Measurements from ENCODE around the gene THSD4. TPM values are rescaled to one million over a fixed set of nuclear protein-coding genes. Genes with fewer than 3 reads are reported as not detected.

THSD4 gene
- total and polyA plus RNA-seq, 5 donors from 2014 or later, result not detected

DNA sequence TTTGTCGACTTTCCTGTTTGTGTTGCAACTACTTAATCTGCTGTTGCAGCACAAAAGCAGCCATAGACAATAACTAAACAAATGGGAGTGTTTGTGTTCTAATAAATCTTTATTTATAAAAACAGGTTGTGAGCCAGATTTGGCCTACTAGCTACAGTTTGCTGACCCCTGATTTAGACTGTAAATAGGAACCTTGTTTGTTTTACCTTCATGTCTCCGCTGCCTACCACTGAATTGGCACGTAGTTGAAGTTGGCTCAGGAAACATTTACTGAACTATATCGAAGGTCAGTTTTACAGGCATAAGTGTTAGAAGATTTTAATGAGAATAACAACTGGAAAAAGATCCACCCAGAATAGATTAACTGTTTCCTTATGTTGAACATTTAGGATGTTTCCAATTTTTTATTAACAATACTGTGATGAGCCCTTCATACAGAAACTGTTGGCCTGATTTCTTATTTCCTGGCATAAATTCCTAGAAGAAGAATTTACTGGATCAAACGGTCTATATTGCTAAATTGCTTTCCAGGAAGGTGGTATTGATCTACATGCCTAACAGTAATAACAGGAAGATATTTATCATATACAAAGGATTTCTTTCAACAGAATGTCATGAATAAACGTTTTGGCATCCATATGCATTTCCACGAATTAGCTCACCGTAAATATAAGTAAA lies 538.9 kb downstream of the THSD4 start:
- Histone ChIP-seq H3K4me3 (ENCODE audit: low read depth, low read length) (no peak overlapping the region), H3K4me1 (ENCODE audit: control insufficient read depth, insufficient read depth, low read length, poor library complexity, severe bottlenecking) (no peaks in the 10 kb centered on the region), H3K27ac (ENCODE audit: insufficient read depth, low read length, poor library complexity, severe bottlenecking) (no peak overlapping the region), H3K9me3 (ENCODE audit: control insufficient read depth in 2 of 2, low read length in 2 of 2) (no peaks in the 10 kb centered on the region), H3K36me3 (ENCODE audit: control insufficient read depth, insufficient read depth, low read length) (no peaks in the 10 kb centered on the region), H3K27me3 (ENCODE audit: control insufficient read depth, insufficient read depth, low read length) (no peaks in the 10 kb centered on the region)
- H3K4me3 Mint-ChIP-seq, result no peak overlapping the region
- H3K9me3 Mint-ChIP-seq, result no peaks in the 10 kb centered on the region
- H3K4me1 Mint-ChIP-seq, result peaks cover 0 to 4% (median 2%) of the 10 kb centered on the region in 4 donors
- H3K36me3 Mint-ChIP-seq, result no peaks in the 10 kb centered on the region
- no peak for ATAC-seq (ENCODE audit: low read depth in 2 of 2)
- DNase-seq, result no peak
- peaks cover 4% of the 10 kb centered on the region for H3K27me3 Mint-ChIP-seq
- H3K27ac Mint-ChIP-seq, result no peak overlapping the region

DNA sequence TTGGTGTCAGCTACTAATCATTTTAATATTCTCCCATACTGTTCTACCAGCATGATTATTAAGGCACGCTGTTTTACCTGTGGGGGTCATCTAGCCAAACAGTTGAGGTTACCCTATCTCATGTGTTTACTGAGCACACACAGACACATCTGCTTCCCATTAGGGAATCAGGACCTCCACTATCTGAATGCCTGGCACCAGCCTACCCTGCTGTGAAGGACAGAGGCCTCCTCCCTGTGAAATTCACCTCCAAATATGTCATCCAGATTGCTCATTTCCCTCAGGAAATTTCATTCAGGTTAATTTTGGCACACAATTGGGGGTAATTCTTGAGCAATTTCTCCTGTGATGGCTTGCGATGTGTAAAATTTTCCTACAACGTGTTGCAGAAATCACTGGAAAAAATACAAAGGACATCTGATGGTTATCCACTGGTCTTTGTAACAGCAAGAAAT lies 539.5 kb downstream of the THSD4 start:
- Histone ChIP-seq H3K4me1 (ENCODE audit: control insufficient read depth, insufficient read depth, low read length, poor library complexity, severe bottlenecking) (no peaks in the 10 kb centered on the region), H3K9me3 (ENCODE audit: control insufficient read depth in 2 of 2, low read length in 2 of 2) (no peaks in the 10 kb centered on the region), H3K27me3 (ENCODE audit: control insufficient read depth, insufficient read depth, low read length) (no peaks in the 10 kb centered on the region), H3K27ac (ENCODE audit: insufficient read depth, low read length, poor library complexity, severe bottlenecking) (no peak overlapping the region), H3K36me3 (ENCODE audit: control insufficient read depth, insufficient read depth, low read length) (no peaks in the 10 kb centered on the region), H3K4me3 (ENCODE audit: low read depth, low read length) (no peak overlapping the region)
- DNase-seq (no peak), ATAC-seq (ENCODE audit: low read depth in 2 of 2) (no peak)
- Mint-ChIP-seq H3K4me3 (no peak overlapping the region), H3K27ac (no peak overlapping the region), H3K4me1 (peaks cover 0 to 4% (median 2%) of the 10 kb centered on the region in 4 donors), H3K27me3 (peaks cover 4% of the 10 kb centered on the region), H3K9me3 (no peaks in the 10 kb centered on the region), H3K36me3 (no peaks in the 10 kb centered on the region)

- no peak overlapping the region for H3K27ac Mint-ChIP-seq
- H3K36me3 Mint-ChIP-seq, result no peaks in the 10 kb centered on the region
- no peak for ATAC-seq (ENCODE audit: low read depth in 2 of 2)
These were observed 541.2 kb downstream of the THSD4 start for GRCh38 chr15:71656425-71656824.

DNA sequence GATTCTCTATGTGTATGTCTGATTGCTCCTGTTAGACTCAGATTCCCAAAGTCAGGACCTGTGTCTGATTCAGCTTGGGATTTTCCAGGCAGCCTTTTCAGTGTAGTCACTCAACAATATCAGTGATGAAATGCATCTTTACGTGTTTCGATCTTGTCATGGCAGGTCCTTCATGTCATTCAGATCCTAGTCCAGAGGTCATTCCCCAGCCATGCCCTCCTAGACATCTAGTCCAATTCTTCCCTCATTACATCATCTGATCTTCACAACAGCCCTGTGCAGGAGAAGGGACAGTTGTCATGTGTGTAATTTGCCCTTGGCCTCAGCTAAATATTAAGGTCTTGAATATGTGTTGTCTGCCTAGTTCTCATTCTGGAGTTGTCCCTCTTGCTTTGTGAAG lies 541.9 kb downstream of the THSD4 start:
- no peaks in the 10 kb centered on the region for H3K4me1 ChIP-seq (ENCODE audit: control insufficient read depth, insufficient read depth, low read length, poor library complexity, severe bottlenecking)
- no peak for DNase-seq
- H3K27ac ChIP-seq (ENCODE audit: insufficient read depth, low read length, poor library complexity, severe bottlenecking), result no peak overlapping the region
- Mint-ChIP-seq H3K27me3 (peaks cover 4% of the 10 kb centered on the region), H3K4me3 (no peak overlapping the region), H3K4me1 (peaks cover 0 to under 1% (median under 1%) of the 10 kb centered on the region in 4 donors), H3K36me3 (no peaks in the 10 kb centered on the region), H3K27ac (no peak overlapping the region), H3K9me3 (no peaks in the 10 kb centered on the region)
- H3K36me3 ChIP-seq (ENCODE audit: control insufficient read depth, insufficient read depth, low read length), result no peaks in the 10 kb centered on the region
- no peak overlapping the region for H3K4me3 ChIP-seq (ENCODE audit: low read depth, low read length)
- H3K9me3 ChIP-seq (ENCODE audit: control insufficient read depth in 2 of 2, low read length in 2 of 2), result no peaks in the 10 kb centered on the region
- H3K27me3 ChIP-seq (ENCODE audit: control insufficient read depth, insufficient read depth, low read length), result no peaks in the 10 kb centered on the region
- ATAC-seq (ENCODE audit: low read depth in 2 of 2), result no peak

More at GRCh38 chr15:71656425-71656824, 541.2 kb downstream of the THSD4 start:
- no peaks in the 10 kb centered on the region for H3K36me3 ChIP-seq (ENCODE audit: control insufficient read depth, insufficient read depth, low read length)
- no peaks in the 10 kb centered on the region for H3K27me3 ChIP-seq (ENCODE audit: control insufficient read depth, insufficient read depth, low read length)
- no peaks in the 10 kb centered on the region for H3K4me1 ChIP-seq (ENCODE audit: control insufficient read depth, insufficient read depth, low read length, poor library complexity, severe bottlenecking)
- no peak for DNase-seq
- H3K27ac ChIP-seq (ENCODE audit: insufficient read depth, low read length, poor library complexity, severe bottlenecking), result no peak overlapping the region
- no peaks in the 10 kb centered on the region for H3K9me3 ChIP-seq (ENCODE audit: control insufficient read depth in 2 of 2, low read length in 2 of 2)
- no peak overlapping the region for H3K4me3 Mint-ChIP-seq
- H3K4me1 Mint-ChIP-seq, result peaks cover 0 to 4% (median 2%) of the 10 kb centered on the region in 4 donors
- no peak overlapping the region for H3K4me3 ChIP-seq (ENCODE audit: low read depth, low read length)
- H3K27me3 Mint-ChIP-seq, result peaks cover 4% of the 10 kb centered on the region
- no peaks in the 10 kb centered on the region for H3K9me3 Mint-ChIP-seq

GRCh38 chr15:71658036-71658435 lies 542.8 kb downstream of the THSD4 start:
- no peaks in the 10 kb centered on the region for H3K9me3 ChIP-seq (ENCODE audit: control insufficient read depth in 2 of 2, low read length in 2 of 2)
- H3K27me3 Mint-ChIP-seq, result peaks cover 6% of the 10 kb centered on the region
- ATAC-seq (ENCODE audit: low read depth in 2 of 2), result no peak
- H3K36me3 Mint-ChIP-seq, result no peaks in the 10 kb centered on the region
- H3K4me1 ChIP-seq (ENCODE audit: control insufficient read depth, insufficient read depth, low read length, poor library complexity, severe bottlenecking), result no peaks in the 10 kb centered on the region
- no peaks in the 10 kb centered on the region for H3K27me3 ChIP-seq (ENCODE audit: control insufficient read depth, insufficient read depth, low read length)
- no peaks in the 10 kb centered on the region for H3K4me1 Mint-ChIP-seq
- no peak overlapping the region for H3K27ac ChIP-seq (ENCODE audit: insufficient read depth, low read length, poor library complexity, severe bottlenecking)
- no peaks in the 10 kb centered on the region for H3K9me3 Mint-ChIP-seq
- H3K4me3 ChIP-seq (ENCODE audit: low read depth, low read length), result no peak overlapping the region
- no peak for DNase-seq
- H3K36me3 ChIP-seq (ENCODE audit: control insufficient read depth, insufficient read depth, low read length), result no peaks in the 10 kb centered on the region
- H3K4me3 Mint-ChIP-seq, result no peak overlapping the region
- no peak overlapping the region for H3K27ac Mint-ChIP-seq

DNA sequence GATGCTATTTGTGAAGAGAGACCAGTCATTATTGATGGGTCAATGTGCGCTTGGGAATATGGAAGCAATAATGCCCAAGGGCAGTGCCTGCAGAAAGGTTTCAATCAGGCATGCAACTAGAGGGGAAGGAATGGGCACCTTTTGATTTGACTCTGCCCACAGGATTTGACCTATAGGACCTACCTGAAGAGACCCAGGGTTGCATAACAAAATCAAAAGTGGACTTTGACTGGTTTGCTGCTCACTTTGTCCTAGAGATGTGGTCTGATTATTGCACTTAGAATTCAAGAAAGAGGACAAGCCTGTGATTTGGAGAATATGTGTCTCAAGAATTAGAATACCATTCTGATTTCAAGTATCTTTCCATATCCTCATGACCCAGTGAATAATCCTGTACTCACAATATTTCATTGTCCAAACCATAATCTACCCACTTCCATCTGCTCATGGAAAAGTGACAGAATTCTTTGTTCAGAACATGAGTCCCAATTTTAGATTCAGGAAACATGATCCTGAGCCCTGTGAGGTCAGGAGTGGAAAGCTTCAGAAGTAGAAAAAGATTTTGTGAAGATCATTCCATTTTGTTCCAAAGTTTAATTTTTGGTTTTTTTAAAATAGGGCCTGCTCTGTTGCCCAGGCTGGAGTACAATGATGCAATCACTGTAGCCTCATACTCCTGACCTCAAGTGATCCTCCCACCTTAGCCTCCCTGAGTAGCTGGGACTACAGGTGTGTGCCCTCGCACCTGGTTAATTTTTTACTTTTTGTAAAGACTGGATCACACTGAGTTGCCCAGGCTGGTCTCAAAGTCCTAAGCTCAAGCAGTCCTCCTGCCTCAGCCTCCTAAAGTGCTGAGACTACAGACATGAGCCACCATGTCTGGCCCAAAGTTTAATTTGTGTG lies 543.8 kb downstream of the THSD4 start:
- ATAC-seq (ENCODE audit: low read depth in 2 of 2) (no peak), DNase-seq (no peak)
- Mint-ChIP-seq H3K27ac (no peak overlapping the region), H3K4me3 (no peak overlapping the region), H3K4me1 (no peaks in the 10 kb centered on the region), H3K9me3 (no peaks in the 10 kb centered on the region), H3K36me3 (no peaks in the 10 kb centered on the region), H3K27me3 (peaks cover 6% of the 10 kb centered on the region)
- H3K4me3 ChIP-seq (ENCODE audit: low read depth, low read length), result no peak overlapping the region
- H3K27me3 ChIP-seq (ENCODE audit: control insufficient read depth, insufficient read depth, low read length), result no peaks in the 10 kb centered on the region
- no peaks in the 10 kb centered on the region for H3K36me3 ChIP-seq (ENCODE audit: control insufficient read depth, insufficient read depth, low read length)
- no peaks in the 10 kb centered on the region for H3K4me1 ChIP-seq (ENCODE audit: control insufficient read depth, insufficient read depth, low read length, poor library complexity, severe bottlenecking)
- no peaks in the 10 kb centered on the region for H3K9me3 ChIP-seq (ENCODE audit: control insufficient read depth in 2 of 2, low read length in 2 of 2)
- no peak overlapping the region for H3K27ac ChIP-seq (ENCODE audit: insufficient read depth, low read length, poor library complexity, severe bottlenecking)

GRCh38 chr15:71659730-71660067 lies 544.4 kb downstream of the THSD4 start:
- Histone ChIP-seq H3K27me3 (ENCODE audit: control insufficient read depth, insufficient read depth, low read length) (no peaks in the 10 kb centered on the region), H3K36me3 (ENCODE audit: control insufficient read depth, insufficient read depth, low read length) (no peaks in the 10 kb centered on the region), H3K9me3 (ENCODE audit: control insufficient read depth in 2 of 2, low read length in 2 of 2) (no peaks in the 10 kb centered on the region), H3K4me1 (ENCODE audit: control insufficient read depth, insufficient read depth, low read length, poor library complexity, severe bottlenecking) (no peaks in the 10 kb centered on the region), H3K4me3 (ENCODE audit: low read depth, low read length) (no peak overlapping the region), H3K27ac (ENCODE audit: insufficient read depth, low read length, poor library complexity, severe bottlenecking) (no peak overlapping the region)
- DNase-seq (no peak), ATAC-seq (ENCODE audit: low read depth in 2 of 2) (no peak)
- H3K27ac Mint-ChIP-seq, result no peak overlapping the region
- H3K4me1 Mint-ChIP-seq, result no peaks in the 10 kb centered on the region
- no peaks in the 10 kb centered on the region for H3K36me3 Mint-ChIP-seq
- no peak overlapping the region for H3K4me3 Mint-ChIP-seq
- peaks cover 6% of the 10 kb centered on the region for H3K27me3 Mint-ChIP-seq
- H3K9me3 Mint-ChIP-seq, result peaks cover 0 to 1% (median 0%) of the 10 kb centered on the region in 7 donors
